DLD1 (cell line): ENCODE measurements around the gene FTO.

Experiments
- in situ Hi-C: cut with HindIII; loops from 2 replicates; pipeline ENCODE4 v1.10.0; 2017; ENCODE audit warnings: low sequenced_read_pairs

The FTO gene

DNA sequence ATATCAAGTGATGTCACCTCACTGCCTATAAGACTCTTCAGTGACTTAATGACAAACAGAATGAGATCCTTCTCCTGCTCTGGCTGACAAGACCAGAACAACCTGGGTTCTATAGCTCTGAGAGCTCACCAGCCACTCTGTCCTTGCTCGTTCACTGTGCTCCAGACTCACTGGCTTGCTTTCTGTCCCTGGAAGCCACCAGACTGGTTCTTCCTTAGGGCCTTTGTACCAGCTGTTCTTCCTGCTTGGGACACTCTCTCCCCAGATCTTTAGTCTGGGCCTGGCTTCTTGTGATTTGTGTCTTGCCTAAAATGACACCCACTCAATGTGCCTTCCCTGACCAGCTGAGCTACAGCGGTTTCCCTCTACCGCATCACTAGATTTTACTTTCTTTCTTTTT, 76.1 kb downstream of the FTO start:
- in situ Hi-C loops, result no loop called here

DNA sequence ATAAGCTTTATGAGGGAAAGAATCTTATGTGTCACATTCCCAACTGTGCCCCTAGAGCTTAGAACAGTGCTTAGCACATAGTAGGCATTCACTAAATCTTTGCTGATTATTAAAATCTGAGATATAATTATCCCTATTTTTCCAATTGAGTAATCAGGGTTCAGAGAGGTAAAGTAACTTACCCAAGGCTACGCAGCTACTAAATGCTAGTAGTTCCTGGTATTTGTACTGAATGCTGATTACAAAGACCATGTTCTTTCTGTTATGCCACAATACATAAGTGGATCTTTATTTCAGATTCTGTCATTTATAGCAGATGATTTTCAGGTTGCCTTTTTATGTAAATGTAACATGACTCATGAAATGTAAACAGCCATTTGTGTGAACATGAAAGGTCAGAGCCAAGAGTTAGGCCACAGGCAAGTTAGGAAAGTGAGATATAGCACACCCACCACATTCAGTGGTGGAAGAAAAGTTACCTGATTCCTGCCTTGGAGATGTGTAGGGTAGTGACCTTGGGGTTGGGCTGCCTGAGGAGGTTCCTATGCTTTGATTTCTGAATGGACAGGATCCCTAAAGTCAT, 77.2 kb downstream of the FTO start:
- in situ Hi-C loops, result no loop called here

- in situ Hi-C loops, result no loop called here
Observed at GRCh38 chr16:53782148-53782547, 78.2 kb downstream of the FTO start.

- in situ Hi-C loops, result no loop called here
Observed at GRCh38 chr16:53784291-53784690, 80.3 kb downstream of the FTO start.

DNA sequence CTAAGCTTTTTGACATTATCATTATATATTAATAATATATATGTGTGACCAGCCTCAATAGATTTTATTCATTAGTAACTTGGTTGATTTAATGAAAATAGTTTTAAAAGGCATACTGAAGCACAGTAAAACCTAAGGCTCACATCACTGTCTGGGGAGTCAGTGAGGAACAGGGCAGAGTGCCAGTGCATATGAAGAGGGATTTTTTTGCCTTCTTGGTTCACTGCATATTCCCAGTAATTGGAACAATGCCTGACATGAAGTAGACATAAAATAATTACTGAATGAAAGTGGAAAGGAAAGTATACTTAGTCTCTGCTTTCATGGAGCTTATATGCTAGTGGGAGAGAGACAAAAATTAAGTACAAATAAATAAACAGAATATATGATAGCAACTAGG, 81.1 kb downstream of the FTO start:
- in situ Hi-C loops, result no loop called here

GRCh38 chr16:53785916-53786315, 82.0 kb downstream of the FTO start:
- in situ Hi-C loops, result no loop called here

- in situ Hi-C loops, result no loop called here
Observed at GRCh38 chr16:53787423-53787822, 83.5 kb downstream of the FTO start.

DNA sequence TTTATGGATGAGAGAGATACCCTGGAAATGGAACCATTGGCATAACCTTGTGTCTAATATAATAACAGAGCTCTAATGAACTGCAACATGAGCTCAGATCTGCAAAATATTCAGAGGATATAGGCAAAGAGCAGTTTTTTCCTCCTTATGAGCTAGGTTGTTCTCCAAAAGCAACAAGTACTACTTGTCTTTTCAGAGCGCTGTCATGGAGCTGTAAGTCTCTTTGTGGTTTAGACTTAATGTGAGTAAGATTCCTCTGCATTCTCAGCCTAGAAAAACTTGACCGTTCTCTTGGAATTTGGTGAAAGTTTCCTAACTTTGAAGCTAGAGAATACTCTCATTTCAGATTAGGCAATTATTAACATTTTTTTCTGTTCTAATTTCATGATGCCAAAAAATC, 85.2 kb downstream of the FTO start:
- in situ Hi-C loops, result no loop called here

DNA sequence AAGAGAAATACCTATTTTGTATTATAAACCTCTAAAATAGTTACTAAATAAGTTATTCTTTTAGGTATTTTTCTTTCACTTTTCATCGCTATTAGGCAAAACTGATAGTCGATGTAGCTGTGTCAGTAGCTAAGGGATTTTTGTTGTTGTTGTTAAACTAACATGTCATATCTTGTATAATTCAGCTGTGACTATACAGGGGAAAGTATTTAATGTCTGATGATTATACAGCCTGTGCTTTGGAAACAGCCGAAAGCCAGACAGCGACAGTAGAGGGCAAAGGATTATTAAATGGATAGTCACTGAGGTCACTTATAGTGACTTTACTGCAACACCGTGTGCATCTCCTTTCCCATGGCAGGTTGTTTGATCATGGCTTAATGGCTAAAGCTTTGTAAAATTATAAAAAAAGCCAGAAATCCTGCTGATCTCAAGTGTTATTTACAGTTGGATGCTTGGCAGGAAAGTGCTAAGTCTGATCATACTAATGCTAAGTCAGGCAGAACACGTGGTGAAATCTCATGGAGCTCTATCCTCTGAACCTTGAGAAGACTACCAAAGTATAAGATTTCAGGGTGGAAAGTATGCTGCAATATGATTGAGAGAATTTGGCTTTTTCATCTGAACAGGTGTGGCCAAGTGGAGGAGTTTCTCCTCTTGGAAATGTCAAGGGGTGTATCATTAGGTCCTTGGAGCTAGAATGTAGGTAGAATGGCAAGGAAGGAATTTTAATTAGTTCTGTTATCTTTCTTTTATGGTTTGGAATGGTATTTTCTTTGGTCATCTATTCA, 88.4 kb downstream of the FTO start:
- in situ Hi-C loops, result no loop called here

DNA sequence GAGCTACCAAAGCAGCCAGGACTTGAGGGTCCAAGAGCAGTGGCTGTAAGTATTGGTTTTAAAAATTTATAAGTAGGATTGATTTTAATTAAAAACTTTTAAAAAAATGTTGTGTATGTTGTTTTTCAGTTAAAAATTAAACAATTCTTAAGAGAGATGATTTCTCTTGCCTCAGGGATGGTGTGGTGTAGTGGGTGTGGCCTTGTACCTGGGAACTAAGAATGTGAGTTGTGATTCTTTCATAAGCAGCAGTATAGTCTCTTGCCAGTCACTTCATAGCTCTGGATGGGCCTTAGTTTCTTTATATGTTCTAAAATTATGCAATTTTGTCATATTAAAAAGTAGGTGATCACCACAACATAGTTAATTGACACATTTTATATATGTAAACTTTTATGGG, 99.5 kb downstream of the FTO start:
- in situ Hi-C loops, result no loop called here

DNA sequence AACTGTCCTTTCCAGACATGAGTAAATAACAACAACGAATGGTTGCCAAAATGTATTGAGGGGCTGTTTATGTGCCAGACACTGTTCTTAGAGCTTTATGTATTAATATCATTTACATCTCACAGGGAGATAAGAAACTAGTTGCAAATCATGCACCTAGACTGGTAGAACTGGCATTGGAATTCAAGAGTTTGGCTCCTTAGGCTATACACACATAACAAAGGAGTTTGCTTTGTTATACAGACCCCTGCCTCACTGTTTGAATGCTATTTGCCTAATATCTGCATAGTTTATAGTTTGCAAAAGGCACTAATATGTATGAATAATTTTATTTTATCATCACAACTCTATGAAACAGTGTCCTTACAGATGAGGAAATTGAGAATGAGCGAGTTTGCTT, 100.0 kb downstream of the FTO start:
- in situ Hi-C loops, result no loop called here

DNA sequence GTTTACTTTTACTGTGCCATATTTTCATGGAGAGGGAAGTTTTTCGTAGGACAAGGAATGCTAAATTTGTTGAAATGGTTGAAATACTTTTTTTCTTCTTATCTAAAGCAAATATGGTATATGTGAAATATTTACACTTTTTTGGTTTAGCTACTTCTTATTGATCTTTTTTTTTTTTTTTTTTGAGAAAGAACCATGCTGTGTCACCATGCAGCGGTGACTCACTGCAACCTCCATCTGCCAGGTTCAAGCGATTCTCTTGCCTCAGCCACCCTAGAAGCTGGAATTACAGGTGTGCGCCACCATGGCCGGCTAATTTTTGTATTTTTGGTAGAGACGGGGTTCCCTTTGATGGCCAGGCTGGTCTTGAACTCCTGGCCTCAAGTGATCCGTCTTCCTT, 100.5 kb downstream of the FTO start:
- in situ Hi-C loops, result no loop called here

GRCh38 chr16:53805113-53805512, 101.2 kb downstream of the FTO start:
- in situ Hi-C loops, result no loop called here

DNA sequence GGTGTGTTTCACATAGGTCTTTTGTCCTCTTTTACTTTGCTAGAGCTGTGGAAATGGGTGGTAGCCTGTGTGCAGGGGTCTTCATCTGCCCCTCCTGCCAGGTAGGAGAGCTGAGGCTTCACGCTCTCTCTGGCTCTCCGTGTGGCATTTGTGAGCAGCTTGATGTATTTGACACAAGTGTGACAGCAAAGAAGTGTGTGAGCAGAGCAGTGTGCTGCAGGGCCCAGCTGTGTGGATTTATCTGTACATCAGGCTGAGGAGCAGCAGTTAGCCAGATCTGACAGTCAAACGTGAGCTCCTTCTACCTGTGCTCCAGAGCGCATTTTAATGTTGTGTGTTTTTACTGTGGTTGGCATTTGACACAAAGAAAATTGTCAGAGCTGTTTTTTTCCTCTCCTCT, 101.8 kb downstream of the FTO start:
- in situ Hi-C loops, result no loop called here

DNA sequence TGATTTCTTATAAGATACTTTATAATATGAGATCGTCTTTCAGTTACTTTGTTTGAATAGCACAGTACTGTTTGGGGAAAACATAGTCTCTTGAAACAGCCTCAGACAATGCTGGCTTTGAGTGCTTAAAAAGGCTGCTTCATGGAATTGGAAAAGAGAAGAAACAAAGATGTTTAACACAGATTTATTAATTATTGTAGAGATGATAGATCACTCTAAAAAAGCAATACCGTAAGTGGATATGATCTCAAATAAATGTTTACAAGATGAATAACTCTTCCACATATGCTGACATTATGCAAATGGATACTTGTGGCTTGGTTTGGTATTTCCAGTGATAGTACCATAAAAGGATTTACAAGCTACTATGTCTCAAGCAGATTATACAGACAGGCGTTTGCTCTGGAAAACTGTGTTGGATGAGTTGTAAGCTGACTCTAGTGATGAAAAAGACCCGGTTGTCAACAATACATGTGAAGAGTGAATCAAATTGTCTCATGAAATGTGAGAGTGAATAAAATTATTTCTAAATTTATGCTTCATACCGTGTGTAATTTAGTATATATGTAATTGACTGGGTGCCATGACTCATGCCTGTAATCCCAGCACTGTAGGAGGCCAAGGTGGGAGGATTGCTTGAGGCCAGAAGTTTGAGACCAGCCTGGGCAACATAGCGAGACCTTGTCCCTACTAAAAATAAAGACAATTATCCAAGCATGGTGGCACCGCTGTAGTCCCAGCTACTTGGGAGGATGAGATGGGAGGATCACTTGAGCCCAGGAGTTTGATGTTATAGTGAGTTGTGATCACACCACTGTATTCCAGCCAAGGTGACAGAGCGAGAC, 105.4 kb downstream of the FTO start:
- in situ Hi-C loops, result no loop called here

GRCh38 chr16:53812914-53813313, 109.0 kb downstream of the FTO start:
- in situ Hi-C loops, result no loop called here

DNA sequence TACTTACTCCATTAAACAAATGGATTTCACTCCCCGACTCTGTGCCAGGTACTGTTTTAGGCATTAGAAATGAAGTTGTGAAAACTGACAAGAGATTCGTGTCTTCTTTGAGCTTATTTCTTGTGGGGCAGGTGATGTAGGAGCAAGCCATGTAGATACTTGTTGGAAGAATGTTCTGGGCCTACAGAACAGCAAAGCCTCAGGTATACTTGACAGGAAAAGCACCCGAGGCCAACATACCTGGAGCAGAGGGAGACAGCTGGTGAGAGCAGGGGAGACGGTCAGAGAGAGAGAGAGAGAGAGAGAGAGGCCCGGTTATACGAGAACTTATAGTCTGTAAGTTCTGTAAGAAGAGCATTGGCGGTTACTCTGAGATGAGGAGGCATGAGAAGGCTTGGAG, 110.8 kb downstream of the FTO start:
- in situ Hi-C loops, result no loop called here

DNA sequence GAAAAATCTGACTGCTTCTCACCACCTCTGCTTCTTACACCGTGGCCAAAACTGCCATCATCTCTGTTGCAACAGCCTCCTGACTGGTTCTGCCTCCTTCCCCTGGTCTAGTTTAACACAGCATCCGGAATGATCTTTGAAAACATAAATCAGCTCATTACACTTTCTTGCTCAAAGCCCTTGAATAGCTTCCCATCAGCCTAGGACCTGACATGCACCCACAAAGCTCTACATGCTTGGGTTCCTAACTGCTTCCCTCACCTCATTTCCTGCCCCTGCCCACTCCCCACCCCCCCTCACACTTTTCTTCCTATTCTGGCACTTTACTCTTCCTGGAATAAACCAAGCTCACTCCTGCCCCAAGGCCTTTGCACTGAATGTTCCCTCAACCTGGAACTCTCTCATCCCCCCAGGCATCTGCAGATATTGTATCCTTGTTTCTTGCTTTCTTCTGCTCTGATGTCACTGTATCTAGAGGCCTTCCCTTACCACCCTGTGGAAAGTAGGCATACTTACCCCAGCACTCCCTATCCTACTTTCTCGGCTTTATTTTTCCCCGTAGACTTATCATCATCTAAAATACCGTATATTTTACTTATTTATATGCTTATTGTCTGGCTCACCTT, 112.4 kb downstream of the FTO start:
- in situ Hi-C loops, result no loop called here

DNA sequence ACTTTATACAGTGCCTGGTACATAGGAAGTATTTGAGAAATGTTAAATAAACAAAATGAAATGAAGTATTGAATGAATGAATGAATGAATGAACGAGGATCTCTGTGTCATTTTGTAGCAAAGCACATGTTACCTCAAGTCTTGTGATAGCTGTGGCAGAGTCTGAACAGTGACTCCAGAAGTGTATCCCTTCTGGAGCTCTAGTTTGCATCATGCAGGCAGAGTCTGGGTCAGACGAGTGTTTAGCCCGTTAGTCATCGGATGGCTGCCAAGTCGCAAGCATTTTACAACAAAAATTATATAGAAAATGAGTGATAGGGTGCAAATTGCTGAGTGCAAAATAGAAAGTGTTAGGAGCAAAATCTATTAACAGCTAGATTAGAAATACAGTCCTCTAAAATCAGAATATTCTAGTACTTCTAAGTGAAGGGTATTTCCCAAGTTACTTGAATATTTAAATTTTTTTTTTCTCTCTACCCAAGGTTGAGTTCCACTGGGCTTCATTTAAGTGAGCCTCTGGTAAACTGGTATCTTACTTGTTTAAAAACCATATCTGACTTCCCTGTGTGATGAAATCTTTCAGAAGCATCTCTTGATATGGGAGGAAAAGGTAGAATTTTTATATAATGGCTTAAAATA, 113.3 kb downstream of the FTO start:
- in situ Hi-C loops, result no loop called here

DNA sequence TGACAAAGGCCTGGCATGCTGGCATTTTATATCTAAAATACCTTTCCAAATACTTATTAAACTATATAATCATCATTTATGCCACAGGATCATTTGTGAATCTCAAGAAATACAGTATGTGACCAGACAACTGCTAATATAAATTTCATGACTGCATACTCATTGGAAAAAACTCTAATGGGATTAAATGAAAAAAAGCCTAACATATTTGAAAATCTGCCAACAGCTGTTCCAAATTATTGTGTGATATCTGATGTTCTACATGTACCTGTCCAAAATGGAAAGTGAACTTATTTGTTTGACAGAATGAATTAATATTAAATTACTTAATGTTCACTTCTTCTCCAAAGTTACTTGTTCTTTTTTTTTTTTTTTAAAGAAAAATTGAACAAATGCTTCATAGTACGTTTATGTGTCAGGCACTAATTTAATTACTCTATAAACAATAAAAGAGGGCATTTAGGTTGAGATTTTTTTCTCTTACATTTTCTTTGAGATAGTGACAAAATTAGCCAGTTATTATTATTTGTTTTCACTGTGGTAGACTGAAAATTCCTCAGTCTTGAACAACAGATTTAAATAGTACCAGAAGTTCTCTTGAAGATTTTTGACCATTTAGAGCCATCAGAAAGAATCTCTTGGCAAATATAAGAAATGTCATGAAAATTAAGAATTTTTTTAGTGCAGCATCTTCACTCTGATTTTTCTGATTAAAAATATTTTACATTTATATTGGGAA, 114.0 kb downstream of the FTO start:
- in situ Hi-C loops, result no loop called here
